Measurements from ENCODE around the gene ATG16L1. TPM values are rescaled to one million over a fixed set of nuclear protein-coding genes. Genes with fewer than 3 reads are reported as not detected.

ATG16L1 gene
- total RNA-seq, 1 experiment from 2014 or later: 42.0 TPM

DNA sequence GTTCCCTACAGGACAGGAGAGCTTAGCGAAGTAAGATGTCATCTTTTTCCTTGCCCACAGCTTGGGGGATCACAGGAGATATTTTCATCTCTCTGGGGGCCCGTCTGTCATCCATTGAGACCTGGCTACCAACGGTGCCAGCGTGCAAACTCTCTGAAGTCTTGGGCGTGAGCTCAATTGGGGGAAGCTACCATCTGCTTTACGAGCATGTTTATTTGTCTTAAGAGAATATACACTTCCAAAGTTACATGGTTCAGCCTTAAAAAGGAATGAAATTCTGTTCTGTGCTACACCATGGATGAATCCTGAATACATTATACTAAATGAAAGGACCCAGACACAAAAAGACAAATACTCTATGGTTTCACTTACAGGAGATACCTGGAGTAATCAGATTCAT lies 69.7 kb downstream of the ATG16L1 start:
- Histone ChIP-seq H3K9me3 (ENCODE audit: control insufficient read depth, low read depth, low read length) (no peaks in the 10 kb centered on the region), H2AFZ (ENCODE audit: low read length) (no peak overlapping the region), H3K27ac (ENCODE audit: insufficient read length, low read depth, low read length) (no peak overlapping the region), H3K27me3 (ENCODE audit: insufficient read depth, low read length) (no peaks in the 10 kb centered on the region), H3K4me1 (ENCODE audit: insufficient read depth, low read length) (no peaks in the 10 kb centered on the region), H4K20me1 (ENCODE audit: control insufficient read depth, insufficient read depth, insufficient read length) (no peaks in the 10 kb centered on the region), H3K79me1 (ENCODE audit: insufficient read depth, low read depth, low read length, poor library complexity, severe bottlenecking) (no peaks in the 10 kb centered on the region), H2BK20ac (ENCODE audit: low read depth, low read length, poor library complexity, severe bottlenecking) (no peak overlapping the region), H2AK5ac (ENCODE audit: insufficient read length, low read length) (no peak overlapping the region), H3K9ac (ENCODE audit: extremely low read depth, insufficient read length, low read length) (no peak overlapping the region), H3K79me2 (ENCODE audit: insufficient read depth, low read length) (no peaks in the 10 kb centered on the region), H3K56ac (ENCODE audit: insufficient read length, low read depth, low read length) (no peak overlapping the region), H4K91ac (ENCODE audit: insufficient read length, low read depth, low read length) (no peak overlapping the region), H3T11ph (ENCODE audit: low read length) (no peak overlapping the region), H4K8ac (replicated peaks; ENCODE audit: insufficient read length, low read depth, low read length) (no peak overlapping the region), H3K23ac (ENCODE audit: insufficient read length, low read depth, low read length) (no peak overlapping the region), H2BK5ac (ENCODE audit: insufficient read length, low read length) (no peak overlapping the region), H3K18ac (ENCODE audit: insufficient read length, low read depth, low read length) (no peak overlapping the region), H2BK12ac (ENCODE audit: insufficient read length, low read depth, low read length) (no peak overlapping the region), H3K23me2 (ENCODE audit: insufficient read length, low read depth, low read length, poor library complexity, severe bottlenecking) (no peaks in the 10 kb centered on the region), H3K4me2 (ENCODE audit: insufficient read depth, insufficient read length, low read length) (no peak overlapping the region), H3K14ac (ENCODE audit: insufficient read depth, low read length) (no peak overlapping the region), H4K5ac (ENCODE audit: insufficient read length, low read depth, low read length) (no peak overlapping the region), H3K4ac (ENCODE audit: low read depth, low read length) (no peak overlapping the region), H2BK15ac (ENCODE audit: low read depth, low read length) (no peak overlapping the region), H2BK120ac (ENCODE audit: low read depth, low read length, poor library complexity, severe bottlenecking) (no peak overlapping the region)
- Mint-ChIP-seq H3K4me1 (no peaks in the 10 kb centered on the region), H3K4me3 (no peak overlapping the region), H3K27me3 (ENCODE audit: low read depth) (peaks cover 68% of the 10 kb centered on the region), H3K36me3 (ENCODE audit: insufficient read depth in 1 of 3, low read depth in 3 of 3) (no peaks in the 10 kb centered on the region), H3K27ac (peak overlapping the region in 1 of 3 experiments; percentile 6; a peak in 1 of 7 replicates), H3K9me3 (no peaks in the 10 kb centered on the region; a peak in 1 of 5 replicates)
- no peak for TF ChIP-seq CTCF (conservative IDR thresholded peaks at IDR 0.05)
- no peak for DNase-seq
- WGBS (ENCODE audit: extremely low coverage, insufficient read length, low lambda C conversion rate): no CpG with 5 or more reads among the region's 6 CpGs

Data from H9 (cell line).